Measurements from ENCODE around the gene SLC16A1. TPM values are rescaled to one million over a fixed set of nuclear protein-coding genes. Genes with fewer than 3 reads are reported as not detected.

The SLC16A1 gene, protein sequence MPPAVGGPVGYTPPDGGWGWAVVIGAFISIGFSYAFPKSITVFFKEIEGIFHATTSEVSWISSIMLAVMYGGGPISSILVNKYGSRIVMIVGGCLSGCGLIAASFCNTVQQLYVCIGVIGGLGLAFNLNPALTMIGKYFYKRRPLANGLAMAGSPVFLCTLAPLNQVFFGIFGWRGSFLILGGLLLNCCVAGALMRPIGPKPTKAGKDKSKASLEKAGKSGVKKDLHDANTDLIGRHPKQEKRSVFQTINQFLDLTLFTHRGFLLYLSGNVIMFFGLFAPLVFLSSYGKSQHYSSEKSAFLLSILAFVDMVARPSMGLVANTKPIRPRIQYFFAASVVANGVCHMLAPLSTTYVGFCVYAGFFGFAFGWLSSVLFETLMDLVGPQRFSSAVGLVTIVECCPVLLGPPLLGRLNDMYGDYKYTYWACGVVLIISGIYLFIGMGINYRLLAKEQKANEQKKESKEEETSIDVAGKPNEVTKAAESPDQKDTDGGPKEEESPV
- 142 and 143 TPM in 2 replicates for polyA plus RNA-seq (2013)

DNA sequence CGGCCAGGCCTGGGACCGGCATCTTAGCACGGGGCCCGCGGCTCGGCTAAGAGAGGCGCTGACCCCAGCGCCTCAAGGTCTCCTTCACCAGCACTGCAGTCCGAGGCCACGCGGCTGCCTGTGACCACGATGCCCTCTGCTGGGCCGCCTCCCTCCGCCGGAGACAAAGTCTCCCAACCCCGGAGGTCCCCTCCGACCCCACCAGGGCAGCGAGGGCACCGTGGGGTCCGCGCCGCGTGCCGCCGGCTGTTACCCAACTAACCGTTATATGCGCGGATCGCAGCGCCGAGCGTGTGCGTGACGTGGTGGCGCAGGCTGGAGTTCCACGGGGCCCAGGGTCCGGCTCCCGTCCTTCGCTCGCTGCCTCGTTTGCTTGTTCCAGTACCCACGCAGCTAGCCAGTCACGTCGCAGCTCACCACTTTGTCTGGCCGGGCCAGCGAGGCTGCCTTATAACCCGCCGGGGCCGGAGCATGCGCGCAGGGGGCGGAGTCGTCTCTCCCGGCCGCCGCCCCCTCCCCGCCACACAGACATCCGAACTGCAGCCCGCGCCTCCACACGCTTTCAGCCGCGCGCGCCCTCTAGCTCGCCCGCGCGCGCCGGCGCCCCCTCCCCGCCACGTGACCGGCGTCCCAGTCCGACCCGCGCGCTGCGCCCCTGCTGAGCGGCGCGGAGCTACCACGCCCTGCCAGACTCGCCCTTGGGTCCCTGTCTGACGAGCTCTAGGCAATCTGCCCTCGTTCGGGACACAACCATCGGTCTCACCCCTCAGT lies at the start of gene SLC16A1:
SLC16A1 (minus strand) TSS at position 424 of the 771 bp plus-strand sequence. CDS start 26,888 bp downstream, outside the sequence.
- Histone ChIP-seq H3K79me2 (ENCODE audit: control insufficient read depth, insufficient read depth, low read length, poor library complexity) (peaks cover 11% of the 10 kb centered on the region), H4K12ac (ENCODE audit: low read depth, low read length) (peak within 1 kb of the TSS; percentile 45), H3K9ac (ENCODE audit: low read length) (peak within 1 kb of the TSS; percentile 93), H2BK12ac (ENCODE audit: low read length) (peak within 1 kb of the TSS; percentile 23), H3K4ac (ENCODE audit: low read depth, low read length) (peak within 1 kb of the TSS; percentile 14), H3K4me1 (ENCODE audit: control insufficient read depth in 1 of 2, insufficient read depth in 2 of 2, low read length in 2 of 2) (peaks cover 0 to 10% of the 10 kb centered on the region in 2 experiments), H2BK5ac (ENCODE audit: low read depth, low read length, poor library complexity) (peak within 1 kb of the TSS; percentile 66), H3K4me2 (ENCODE audit: low read length) (peak within 1 kb of the TSS; percentile 98), H3K4me3 (ENCODE audit: low read depth, low read length) (peak within 1 kb of the TSS; percentile 99), H3K23ac (ENCODE audit: low read length) (no peak within 1 kb of the TSS), H3K14ac (ENCODE audit: low read length) (peak within 1 kb of the TSS; percentile 75), H3K36me3 (ENCODE audit: control insufficient read depth in 1 of 2, insufficient read depth in 2 of 2, low read length in 2 of 2) (no peaks in the 10 kb centered on the region), H3K27me3 (ENCODE audit: insufficient read depth, low read length) (no peaks in the 10 kb centered on the region), H3K18ac (ENCODE audit: low read length) (peak within 1 kb of the TSS; percentile 83), H2AFZ (ENCODE audit: insufficient read depth, low read length, poor library complexity) (peak within 1 kb of the TSS; percentile 54), H3K9me3 (ENCODE audit: insufficient read depth, low read depth, low read length) (no peaks in the 10 kb centered on the region), H3K27ac (ENCODE audit: low read depth, low read length) (peak within 1 kb of the TSS; percentile 74), H2BK120ac (ENCODE audit: insufficient read depth, low read length, poor library complexity) (peak within 1 kb of the TSS; percentile 65), H3K79me1 (ENCODE audit: low read length) (peaks cover 10% of the 10 kb centered on the region), H4K8ac (ENCODE audit: low read depth, low read length) (peak within 1 kb of the TSS; percentile 67), H4K91ac (ENCODE audit: low read depth, low read length) (peak within 1 kb of the TSS; percentile 70), H2AK5ac (ENCODE audit: low read length) (no peak within 1 kb of the TSS)
- peak; percentile 86 to 89 for DNase-seq
- WGBS (ENCODE audit: extremely low coverage, insufficient coverage, insufficient read length): no CpG with 5 or more reads among the region's 90 CpGs

DNA sequence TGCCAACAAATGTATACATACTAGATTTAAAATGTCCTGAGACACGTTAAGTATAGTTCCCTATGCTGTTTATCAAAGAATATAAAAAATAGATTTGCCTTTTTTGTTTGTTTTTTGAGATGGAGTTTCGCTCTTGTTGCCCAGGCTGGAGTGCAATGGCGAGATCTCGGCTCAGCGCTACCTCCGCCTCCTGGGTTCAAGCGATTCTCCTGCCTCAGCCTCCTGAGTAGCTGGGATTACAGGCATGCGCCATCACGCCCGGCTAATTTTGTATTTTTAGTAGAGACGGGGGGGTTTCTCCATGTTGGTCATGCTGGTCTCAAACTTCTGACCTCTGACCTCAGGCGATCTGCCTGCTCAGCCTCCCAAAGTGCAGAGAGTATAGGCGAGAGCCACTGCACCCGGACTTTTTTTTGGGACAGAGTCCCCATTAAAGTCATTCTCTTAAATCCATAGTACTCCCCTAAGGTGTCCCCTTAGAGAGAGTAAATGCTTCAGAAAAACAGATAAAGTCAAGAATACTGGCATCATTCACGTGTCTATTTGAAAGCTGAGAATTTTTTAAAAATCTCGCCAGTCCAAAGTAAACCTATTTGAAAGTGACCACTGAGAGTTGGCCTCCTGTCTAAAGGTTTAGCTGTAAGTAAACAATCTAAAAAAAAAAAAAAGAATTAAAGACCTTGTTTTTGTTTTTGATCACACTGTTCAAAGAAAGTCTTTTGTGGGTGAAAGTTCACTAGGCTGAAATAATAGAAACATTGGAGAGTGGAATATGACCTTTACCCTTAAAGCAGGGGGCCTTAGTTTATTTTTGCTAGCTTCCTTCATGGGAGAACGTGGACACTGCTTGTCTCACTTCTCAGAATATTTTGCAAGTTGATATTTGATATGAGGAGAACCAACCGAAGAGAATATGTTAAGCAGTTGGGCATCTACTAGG lies 48.0 kb upstream of the SLC16A1 start:
- Histone ChIP-seq H3K36me3 (ENCODE audit: control insufficient read depth in 1 of 2, insufficient read depth in 2 of 2, low read length in 2 of 2) (no peaks in the 10 kb centered on the region), H3K79me1 (ENCODE audit: low read length) (no peaks in the 10 kb centered on the region), H3K9me3 (ENCODE audit: insufficient read depth, low read depth, low read length) (no peaks in the 10 kb centered on the region), H3K23ac (ENCODE audit: low read length) (no peak overlapping the region), H4K91ac (ENCODE audit: low read depth, low read length) (no peak overlapping the region), H3K27me3 (ENCODE audit: insufficient read depth, low read length) (no peaks in the 10 kb centered on the region), H2BK120ac (ENCODE audit: insufficient read depth, low read length, poor library complexity) (no peak overlapping the region), H3K14ac (ENCODE audit: low read length) (no peak overlapping the region), H3K9ac (ENCODE audit: low read length) (no peak overlapping the region), H2BK5ac (ENCODE audit: low read depth, low read length, poor library complexity) (no peak overlapping the region), H2BK12ac (ENCODE audit: low read length) (no peak overlapping the region), H3K27ac (ENCODE audit: low read depth, low read length) (no peak overlapping the region), H2AFZ (ENCODE audit: insufficient read depth, low read length, poor library complexity) (no peak overlapping the region), H3K18ac (ENCODE audit: low read length) (no peak overlapping the region), H3K4me1 (ENCODE audit: control insufficient read depth in 1 of 2, insufficient read depth in 2 of 2, low read length in 2 of 2) (no peaks in the 10 kb centered on the region), H3K4me3 (ENCODE audit: low read depth, low read length) (no peak overlapping the region), H4K12ac (ENCODE audit: low read depth, low read length) (no peak overlapping the region), H3K79me2 (ENCODE audit: control insufficient read depth, insufficient read depth, low read length, poor library complexity) (no peaks in the 10 kb centered on the region), H3K4ac (ENCODE audit: low read depth, low read length) (no peak overlapping the region), H3K4me2 (ENCODE audit: low read length) (no peak overlapping the region), H2AK5ac (ENCODE audit: low read length) (no peak overlapping the region), H4K8ac (ENCODE audit: low read depth, low read length) (no peak overlapping the region)
- WGBS (ENCODE audit: extremely low coverage, insufficient coverage, insufficient read length): no CpG with 5 or more reads among the region's 18 CpGs
- DNase-seq: no peak

GRCh38 chr1:113002297-113002696 lies 46.3 kb upstream of the SLC16A1 start:
- H3K79me2 ChIP-seq (ENCODE audit: control insufficient read depth, insufficient read depth, low read length, poor library complexity): no peaks in the 10 kb centered on the region
- peaks cover 2 to 5% of the 10 kb centered on the region in 2 experiments for H3K4me1 ChIP-seq (ENCODE audit: control insufficient read depth in 1 of 2, insufficient read depth in 2 of 2, low read length in 2 of 2)
- no peak overlapping the region for H2BK12ac ChIP-seq (ENCODE audit: low read length)
- no peak overlapping the region for H3K4ac ChIP-seq (ENCODE audit: low read depth, low read length)
- no peak overlapping the region for H3K14ac ChIP-seq (ENCODE audit: low read length)
- no peaks in the 10 kb centered on the region for H3K79me1 ChIP-seq (ENCODE audit: low read length)
- no peaks in the 10 kb centered on the region for H3K9me3 ChIP-seq (ENCODE audit: insufficient read depth, low read depth, low read length)
- H3K9ac ChIP-seq (ENCODE audit: low read length): no peak overlapping the region
- H3K4me3 ChIP-seq (ENCODE audit: low read depth, low read length): no peak overlapping the region
- WGBS (ENCODE audit: extremely low coverage, insufficient coverage, insufficient read length): 95% methylated on average over 1 of the region's 4 CpGs
- H2BK120ac ChIP-seq (ENCODE audit: insufficient read depth, low read length, poor library complexity): no peak overlapping the region
- no peak overlapping the region for H4K12ac ChIP-seq (ENCODE audit: low read depth, low read length)
- H3K36me3 ChIP-seq (ENCODE audit: control insufficient read depth in 1 of 2, insufficient read depth in 2 of 2, low read length in 2 of 2): no peaks in the 10 kb centered on the region
- H2AK5ac ChIP-seq (ENCODE audit: low read length): no peak overlapping the region
- H3K23ac ChIP-seq (ENCODE audit: low read length): no peak overlapping the region
- H3K4me2 ChIP-seq (ENCODE audit: low read length): no peak overlapping the region
- H4K91ac ChIP-seq (ENCODE audit: low read depth, low read length): no peak overlapping the region
- H3K18ac ChIP-seq (ENCODE audit: low read length): no peak overlapping the region
- no peak for DNase-seq
- no peak overlapping the region for H2BK5ac ChIP-seq (ENCODE audit: low read depth, low read length, poor library complexity)
- no peaks in the 10 kb centered on the region for H3K27me3 ChIP-seq (ENCODE audit: insufficient read depth, low read length)
- no peak overlapping the region for H4K8ac ChIP-seq (ENCODE audit: low read depth, low read length)
- no peak overlapping the region for H2AFZ ChIP-seq (ENCODE audit: insufficient read depth, low read length, poor library complexity)
- H3K27ac ChIP-seq (ENCODE audit: low read depth, low read length): no peak overlapping the region
